Glutamatergic neuron (in vitro differentiated cells): Measurements from ENCODE around the gene TJP1. TPM values are rescaled to one million over a fixed set of nuclear protein-coding genes. Genes with fewer than 3 reads are reported as not detected.

Experiments
- DNase-seq: peaks from one replicate; pipeline ENCODE4 v3.0.0; 2022
- H3K27ac Mint-ChIP-seq: one replicate; pipeline ENCODE4 v1.8.0; 2020; ENCODE audit warnings: mild to moderate bottlenecking, mixed read lengths, inconsistent platforms; ENCODE audit not compliant: unreplicated experiment
- H3K27me3 Mint-ChIP-seq: one replicate; pipeline ENCODE4 v1.8.0; 2020; ENCODE audit warnings: mild to moderate bottlenecking, moderate library complexity, mixed read lengths, inconsistent platforms; ENCODE audit not compliant: unreplicated experiment
- H3K36me3 Mint-ChIP-seq: one replicate; pipeline ENCODE4 v1.8.0; 2020; ENCODE audit warnings: mild to moderate bottlenecking, mixed read lengths, inconsistent platforms; ENCODE audit not compliant: unreplicated experiment
- H3K4me1 Mint-ChIP-seq: one replicate; pipeline ENCODE4 v1.8.0; 2020; ENCODE audit warnings: mild to moderate bottlenecking, low read depth, mixed read lengths, inconsistent platforms; ENCODE audit not compliant: unreplicated experiment
- H3K4me3 Mint-ChIP-seq: one replicate; pipeline ENCODE4 v1.8.0; 2020; ENCODE audit warnings: mild to moderate bottlenecking, mixed read lengths, inconsistent platforms; ENCODE audit not compliant: unreplicated experiment
- H3K9me3 Mint-ChIP-seq: one replicate; pipeline ENCODE4 v1.8.0; 2020; ENCODE audit warnings: mild to moderate bottlenecking, moderate library complexity, mixed read lengths, inconsistent platforms; ENCODE audit not compliant: unreplicated experiment
- long read RNA-seq: library from polyadenylated mRNA; unstranded; transcript quantifications from one replicate; pipeline ENCODE4 v2.0.0, GENCODE V29; 2020; ENCODE audit not compliant: unreplicated experiment
- total RNA-seq: library from RNA; stranded (reverse); fragmentation: NEBNext Ultra II Directional; extraction: Animal tissue kit (Norgen Biotek cat#: 25700); gene quantifications from one replicate; pipeline ENCODE4 v1.2.1, GENCODE V29; 2021; ENCODE audit not compliant: unreplicated experiment
- TF ChIP-seq, protein P1 (sequence below): fragments of 200-600 bp; sonication (generic); IDR thresholded peaks from one replicate; pipeline ENCODE4 v1.5.0; 2021; ENCODE audit not compliant: partially characterized antibody, unreplicated experiment

Gene TJP1
- total RNA-seq, result 129 TPM
- long read RNA-seq, partial matches to known transcripts, result 14 of 18 reads
- long read RNA-seq, other reads (novel, unspliced or antisense), result 4 of 18 reads

DNA sequence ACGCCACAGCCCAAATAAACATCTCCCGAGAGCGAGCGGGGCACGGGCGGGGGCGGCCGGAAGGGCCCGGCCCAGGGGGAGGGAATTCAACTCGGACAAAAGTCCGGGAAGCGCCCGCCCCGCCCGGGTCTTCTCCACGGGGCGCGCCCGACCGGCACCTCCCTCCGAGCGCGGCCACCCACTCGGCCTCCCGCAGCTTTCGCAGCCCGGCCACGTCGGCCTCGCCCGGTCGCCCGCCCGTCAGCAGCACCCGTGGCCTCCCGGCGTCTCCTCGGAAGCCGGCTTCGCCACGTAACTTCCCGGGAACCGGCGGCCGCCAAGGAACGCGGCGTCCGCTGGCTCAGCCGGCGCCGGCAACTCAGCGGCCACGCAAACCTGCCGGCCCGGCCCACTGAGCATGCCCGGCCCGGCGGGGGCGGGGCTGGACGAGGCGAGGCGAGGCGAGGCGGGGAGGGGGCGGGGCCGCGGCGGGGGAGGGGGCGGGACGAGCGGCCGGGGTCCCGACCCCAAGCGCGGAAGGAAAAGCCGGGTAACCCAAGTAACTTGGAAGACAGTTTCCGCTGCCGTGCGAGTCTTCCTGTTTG lies at the start of gene TJP1:
Gene TJP1, minus strand, starts transcription at position 369 of the 584 bp plus-strand sequence. CDS start 440 bp downstream, outside the sequence.
- Mint-ChIP-seq H3K36me3 (peaks cover 4% of the 10 kb centered on the region), H3K27ac (peak within 1 kb of the TSS; percentile 87), H3K27me3 (peaks cover 13% of the 10 kb centered on the region), H3K4me3 (peak within 1 kb of the TSS; percentile 94), H3K4me1 (peaks cover 22% of the 10 kb centered on the region), H3K9me3 (peaks cover 10% of the 10 kb centered on the region)
- peak; percentile 87 for DNase-seq
- TF ChIP-seq, protein P1, sequence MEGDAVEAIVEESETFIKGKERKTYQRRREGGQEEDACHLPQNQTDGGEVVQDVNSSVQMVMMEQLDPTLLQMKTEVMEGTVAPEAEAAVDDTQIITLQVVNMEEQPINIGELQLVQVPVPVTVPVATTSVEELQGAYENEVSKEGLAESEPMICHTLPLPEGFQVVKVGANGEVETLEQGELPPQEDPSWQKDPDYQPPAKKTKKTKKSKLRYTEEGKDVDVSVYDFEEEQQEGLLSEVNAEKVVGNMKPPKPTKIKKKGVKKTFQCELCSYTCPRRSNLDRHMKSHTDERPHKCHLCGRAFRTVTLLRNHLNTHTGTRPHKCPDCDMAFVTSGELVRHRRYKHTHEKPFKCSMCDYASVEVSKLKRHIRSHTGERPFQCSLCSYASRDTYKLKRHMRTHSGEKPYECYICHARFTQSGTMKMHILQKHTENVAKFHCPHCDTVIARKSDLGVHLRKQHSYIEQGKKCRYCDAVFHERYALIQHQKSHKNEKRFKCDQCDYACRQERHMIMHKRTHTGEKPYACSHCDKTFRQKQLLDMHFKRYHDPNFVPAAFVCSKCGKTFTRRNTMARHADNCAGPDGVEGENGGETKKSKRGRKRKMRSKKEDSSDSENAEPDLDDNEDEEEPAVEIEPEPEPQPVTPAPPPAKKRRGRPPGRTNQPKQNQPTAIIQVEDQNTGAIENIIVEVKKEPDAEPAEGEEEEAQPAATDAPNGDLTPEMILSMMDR, result no peak

GRCh38 chr15:29871401-29871800 lies 49.1 kb upstream of the TJP1 start:
- H3K27ac Mint-ChIP-seq, result peak overlapping the region; percentile 88
- H3K4me1 Mint-ChIP-seq, result peaks cover 37% of the 10 kb centered on the region
- peak overlapping the region; percentile 40 for H3K4me3 Mint-ChIP-seq
- peaks cover 4% of the 10 kb centered on the region for H3K27me3 Mint-ChIP-seq
- TF ChIP-seq, protein P1, result no peak
- DNase-seq, result peak; percentile 60
- H3K9me3 Mint-ChIP-seq, result peaks cover 2% of the 10 kb centered on the region
- H3K36me3 Mint-ChIP-seq, result no peaks in the 10 kb centered on the region

DNA sequence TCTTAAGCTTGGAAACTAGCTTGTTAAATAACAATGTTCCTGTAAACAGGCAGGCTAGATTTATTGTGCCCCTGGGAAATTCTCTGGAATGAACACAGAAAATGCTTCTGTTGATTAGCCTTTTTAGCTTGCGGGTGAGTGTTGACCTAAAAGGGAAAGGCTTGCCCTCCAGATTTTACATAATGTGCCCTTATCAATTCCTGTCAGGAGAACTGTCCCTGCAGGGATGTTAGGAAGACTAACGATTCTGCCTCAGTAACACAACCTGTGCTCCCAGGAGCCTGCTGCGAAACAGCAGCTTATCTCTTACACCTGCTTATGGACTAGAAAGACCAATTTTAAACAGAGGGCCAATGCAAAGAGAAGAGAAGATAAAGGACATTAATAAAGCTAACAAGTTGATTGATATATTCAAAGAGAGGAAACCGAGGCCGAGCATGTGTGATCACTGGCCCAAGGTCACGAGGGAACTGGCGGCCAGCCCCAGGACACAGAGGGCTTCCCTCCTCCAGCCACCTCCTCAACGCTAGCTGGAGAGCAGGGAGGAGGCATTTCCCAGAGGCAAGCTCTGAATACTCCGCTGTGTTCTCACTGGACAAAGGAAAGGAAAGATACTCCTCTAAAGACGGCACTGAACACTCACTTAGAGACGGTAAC lies 48.4 kb upstream of the TJP1 start:
- H3K36me3 Mint-ChIP-seq, result no peaks in the 10 kb centered on the region
- H3K9me3 Mint-ChIP-seq, result peaks cover 2% of the 10 kb centered on the region
- H3K27ac Mint-ChIP-seq, result peak overlapping the region; percentile 88
- TF ChIP-seq, protein P1, result no peak
- peak; percentile 47 for DNase-seq
- peaks cover 37% of the 10 kb centered on the region for H3K4me1 Mint-ChIP-seq
- H3K27me3 Mint-ChIP-seq, result peaks cover 4% of the 10 kb centered on the region
- peak overlapping the region; percentile 77 for H3K4me3 Mint-ChIP-seq

DNA sequence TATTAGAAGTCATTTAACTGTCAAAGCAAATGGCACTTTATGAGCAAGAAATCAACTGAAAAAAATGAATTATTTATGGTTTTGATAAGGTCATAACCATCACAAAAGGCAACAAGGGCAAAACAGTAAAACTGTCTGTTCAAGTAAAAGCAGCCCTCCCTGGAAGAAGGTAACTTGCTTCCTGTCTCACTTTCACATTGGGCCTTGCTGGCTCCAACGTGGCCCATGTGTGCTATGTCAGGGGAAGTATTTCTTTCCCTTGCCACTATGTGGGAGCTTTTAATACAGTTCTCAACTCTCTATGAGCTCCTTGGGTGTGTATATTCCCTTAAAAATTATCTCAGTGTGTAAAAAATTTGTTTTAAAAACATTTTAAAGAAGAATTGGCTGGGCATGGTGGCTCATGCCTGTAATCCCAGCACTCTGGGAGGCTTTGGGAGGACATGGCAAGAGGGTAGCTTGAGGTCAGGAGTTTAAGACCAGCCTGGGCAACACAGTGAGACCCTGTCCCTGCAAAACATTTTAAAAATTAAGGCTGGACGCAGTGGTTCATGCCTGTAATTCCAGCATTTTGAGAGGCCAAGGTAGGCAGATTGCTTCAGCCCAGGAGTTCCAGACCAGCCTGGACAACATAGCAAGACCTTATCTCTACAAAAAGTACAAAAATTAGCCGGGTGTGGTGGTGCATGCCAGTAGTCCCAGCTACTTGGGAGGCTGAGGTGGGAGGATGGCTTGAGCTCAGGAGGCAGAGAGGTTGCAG lies 45.2 kb upstream of the TJP1 start:
- TF ChIP-seq, protein P1, result no peak
- Mint-ChIP-seq H3K4me3 (no peak overlapping the region), H3K9me3 (peaks cover 2% of the 10 kb centered on the region), H3K27me3 (peaks cover 2% of the 10 kb centered on the region), H3K36me3 (no peaks in the 10 kb centered on the region), H3K27ac (no peak overlapping the region), H3K4me1 (peaks cover 20% of the 10 kb centered on the region)
- DNase-seq, result no peak

GRCh38 chr15:29866337-29866736 lies 44.1 kb upstream of the TJP1 start:
- DNase-seq, result no peak
- no peaks in the 10 kb centered on the region for H3K36me3 Mint-ChIP-seq
- peaks cover 2% of the 10 kb centered on the region for H3K9me3 Mint-ChIP-seq
- no peak overlapping the region for H3K4me3 Mint-ChIP-seq
- peaks cover 5% of the 10 kb centered on the region for H3K27me3 Mint-ChIP-seq
- peaks cover 10% of the 10 kb centered on the region for H3K4me1 Mint-ChIP-seq
- TF ChIP-seq, protein P1, result no peak
- no peak overlapping the region for H3K27ac Mint-ChIP-seq
